NB4 (cell line): Measurements from ENCODE around the gene CYP20A1.
"Not testable (repeated sequence)": the region's sequence is repeated elsewhere in the genome, so short reads cannot be mapped to it uniquely, and the experiment has no call there.

Source experiments
- CTCF ChIP-seq: IDR thresholded peaks from one replicate; pipeline ENCODE4 v1.5.1; 2012; ENCODE audit warnings: low read depth, low read length
- POLR2A ChIP-seq: IDR thresholded peaks from 2 replicates; pipeline ENCODE4 v1.6.1; 2011; ENCODE audit warnings: mild to moderate bottlenecking; ENCODE audit not compliant: insufficient read length; ENCODE audit errors: extremely low read depth

DNA sequence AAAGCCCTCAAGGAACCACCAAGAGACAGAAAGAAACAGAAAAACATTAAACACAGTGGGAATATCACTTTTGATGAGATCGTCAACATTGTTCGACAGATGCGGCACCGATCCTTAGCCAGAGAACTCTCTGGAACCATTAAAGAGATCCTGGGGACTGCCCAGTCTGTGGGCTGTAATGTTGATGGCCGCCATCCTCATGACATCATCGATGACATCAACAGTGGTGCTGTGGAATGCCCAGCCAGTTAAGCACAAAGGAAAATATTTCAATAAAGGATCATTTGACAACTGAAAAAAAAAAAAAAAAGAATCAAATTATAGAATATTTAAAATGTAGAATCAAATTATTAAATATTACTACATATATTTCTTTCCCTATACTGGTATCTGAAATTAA lies 47.8 kb upstream of the CYP20A1 start:
- TF ChIP-seq CTCF, POLR2A: not testable (repeated sequence)
